ENCODE results near the gene KHSRP.

The KHSRP gene

GRCh38 chr19:6424195-6424938 lies at the start of gene KHSRP:
KHSRP (minus strand) TSS chr19:6424811; CDS start chr19:6424701, 110 bp downstream.
- peak; percentile 34 for DNase-seq (ENCODE audit: low spot score)

GRCh38 chr19:6473647-6474046 lies 49.0 kb upstream of the KHSRP start:
- DNase-seq (ENCODE audit: low spot score): no peak

- DNase-seq (ENCODE audit: low spot score): no peak
Observed at GRCh38 chr19:6472713-6473112, 48.1 kb upstream of the KHSRP start.

- no peak for DNase-seq (ENCODE audit: low spot score)
Observed at GRCh38 chr19:6471076-6471475, 46.5 kb upstream of the KHSRP start.

GRCh38 chr19:6470173-6470572 lies 45.6 kb upstream of the KHSRP start:
- DNase-seq (ENCODE audit: low spot score): no peak

- DNase-seq (ENCODE audit: low spot score): no peak
Observed at GRCh38 chr19:6467384-6467783, 42.8 kb upstream of the KHSRP start.

DNA sequence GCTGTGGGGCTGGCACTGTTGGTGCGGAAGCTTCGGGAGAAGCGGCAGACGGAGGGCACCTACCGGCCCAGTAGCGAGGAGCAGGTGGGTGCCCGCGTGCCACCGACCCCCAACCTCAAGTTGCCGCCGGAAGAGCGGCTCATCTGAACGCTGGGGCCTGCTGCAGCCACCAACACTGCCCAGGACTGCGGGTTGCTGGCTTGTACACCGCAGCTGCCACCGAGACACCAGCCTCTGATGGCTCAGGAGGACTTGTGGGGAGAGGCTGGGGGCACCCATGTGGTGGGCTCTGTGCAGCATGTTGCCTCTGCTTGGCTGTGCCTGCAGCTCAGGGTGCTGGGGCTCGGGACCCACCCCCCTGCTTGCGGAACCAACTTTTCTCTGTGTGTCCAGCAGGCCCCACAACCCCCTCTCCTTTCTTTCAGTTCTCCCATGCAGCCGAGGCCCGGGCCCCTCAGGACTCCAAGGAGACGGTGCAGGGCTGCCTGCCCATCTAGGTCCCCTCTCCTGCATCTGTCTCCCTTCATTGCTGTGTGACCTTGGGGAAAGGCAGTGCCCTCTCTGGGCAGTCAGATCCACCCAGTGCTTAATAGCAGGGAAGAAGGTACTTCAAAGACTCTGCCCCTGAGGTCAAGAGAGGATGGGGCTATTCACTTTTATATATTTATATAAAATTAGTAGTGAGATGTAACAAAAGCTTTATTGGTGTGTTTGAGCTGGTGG lies 42.1 kb upstream of the KHSRP start:
- no peak for DNase-seq (ENCODE audit: low spot score)

DNA sequence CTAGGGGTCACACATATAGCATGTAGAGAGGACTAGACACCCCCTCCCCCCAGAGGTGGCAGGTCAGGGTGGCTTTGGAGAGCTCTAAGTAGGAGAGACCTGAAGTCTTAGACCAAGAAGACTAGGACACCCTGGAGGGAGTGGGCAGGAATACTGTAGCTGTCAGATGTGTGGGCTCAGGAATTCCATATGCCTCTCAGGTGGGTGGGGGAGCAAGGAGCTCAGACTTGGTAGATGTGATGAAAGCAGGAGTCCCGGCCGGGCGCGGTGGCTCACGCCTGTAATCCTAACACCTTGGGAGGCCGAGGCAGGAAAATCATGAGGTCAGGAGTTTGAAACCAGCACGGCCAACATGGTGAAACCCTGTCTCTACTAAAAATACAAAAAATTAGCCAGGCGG lies 41.1 kb upstream of the KHSRP start:
- no peak for DNase-seq (ENCODE audit: low spot score)

DNA sequence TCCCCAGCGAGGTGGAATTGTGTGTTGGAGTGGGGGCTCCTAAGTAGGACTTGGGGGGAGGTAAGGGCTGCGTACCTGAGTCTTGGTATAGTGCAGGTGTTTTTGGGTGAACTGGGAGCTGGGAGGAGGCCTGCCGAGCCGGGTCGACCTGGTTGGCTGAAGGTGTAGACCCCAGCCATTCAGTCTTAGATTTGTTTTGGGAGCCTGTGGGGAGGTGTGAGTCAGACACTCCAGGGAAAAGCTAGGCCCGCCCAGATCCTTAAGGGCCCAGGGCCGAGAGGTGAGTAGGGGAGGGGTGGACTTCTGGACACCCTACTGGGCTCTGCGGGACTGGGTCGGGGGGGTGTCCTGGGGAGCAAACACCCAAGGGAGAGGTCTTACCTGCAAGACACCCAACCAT lies 40.4 kb upstream of the KHSRP start:
- no peak for DNase-seq (ENCODE audit: low spot score)

DNA sequence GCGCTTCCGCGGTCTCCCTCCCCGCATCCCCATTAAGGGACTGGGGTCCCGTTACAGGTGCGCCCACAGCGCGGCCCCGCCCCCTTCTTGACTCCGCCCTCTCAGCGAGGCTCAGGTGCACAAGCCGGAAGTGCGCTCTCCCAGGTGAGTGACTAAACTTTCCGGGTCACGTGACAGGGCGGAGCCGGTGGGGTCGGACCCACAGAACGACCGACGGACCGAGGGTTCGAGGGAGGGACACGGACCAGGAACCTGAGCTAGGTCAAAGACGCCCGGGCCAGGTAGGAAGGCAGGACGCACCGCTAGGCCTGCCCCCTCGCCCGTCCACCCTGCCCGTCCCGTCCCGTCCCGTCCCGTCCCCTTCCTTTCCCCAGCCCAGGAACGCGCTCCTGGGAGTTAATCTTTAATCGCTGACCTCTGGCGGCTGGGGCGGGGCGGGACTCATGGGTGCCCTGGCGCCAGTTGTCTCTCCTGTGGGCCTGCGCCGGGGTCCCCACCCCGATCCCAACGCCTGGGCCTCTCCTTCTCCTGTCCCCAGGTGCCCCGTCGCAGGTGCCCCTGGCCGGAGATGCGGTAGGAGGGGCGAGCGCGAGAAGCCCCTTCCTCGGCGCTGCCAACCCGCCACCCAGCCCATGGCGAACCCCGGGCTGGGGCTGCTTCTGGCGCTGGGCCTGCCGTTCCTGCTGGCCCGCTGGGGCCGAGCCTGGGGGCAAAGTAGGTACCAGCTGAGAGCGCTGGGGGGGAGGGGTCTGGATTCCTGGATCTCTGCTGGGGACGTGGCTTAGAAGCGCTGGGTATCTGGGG lies 39.7 kb upstream of the KHSRP start, which contains the start of gene CRB3:
TSS of gene CRB3 (plus strand) at position 202 of the 804 bp plus-strand sequence. CDS start at position 633, 431 bp downstream.
- DNase-seq (ENCODE audit: low spot score): no peak

DNA sequence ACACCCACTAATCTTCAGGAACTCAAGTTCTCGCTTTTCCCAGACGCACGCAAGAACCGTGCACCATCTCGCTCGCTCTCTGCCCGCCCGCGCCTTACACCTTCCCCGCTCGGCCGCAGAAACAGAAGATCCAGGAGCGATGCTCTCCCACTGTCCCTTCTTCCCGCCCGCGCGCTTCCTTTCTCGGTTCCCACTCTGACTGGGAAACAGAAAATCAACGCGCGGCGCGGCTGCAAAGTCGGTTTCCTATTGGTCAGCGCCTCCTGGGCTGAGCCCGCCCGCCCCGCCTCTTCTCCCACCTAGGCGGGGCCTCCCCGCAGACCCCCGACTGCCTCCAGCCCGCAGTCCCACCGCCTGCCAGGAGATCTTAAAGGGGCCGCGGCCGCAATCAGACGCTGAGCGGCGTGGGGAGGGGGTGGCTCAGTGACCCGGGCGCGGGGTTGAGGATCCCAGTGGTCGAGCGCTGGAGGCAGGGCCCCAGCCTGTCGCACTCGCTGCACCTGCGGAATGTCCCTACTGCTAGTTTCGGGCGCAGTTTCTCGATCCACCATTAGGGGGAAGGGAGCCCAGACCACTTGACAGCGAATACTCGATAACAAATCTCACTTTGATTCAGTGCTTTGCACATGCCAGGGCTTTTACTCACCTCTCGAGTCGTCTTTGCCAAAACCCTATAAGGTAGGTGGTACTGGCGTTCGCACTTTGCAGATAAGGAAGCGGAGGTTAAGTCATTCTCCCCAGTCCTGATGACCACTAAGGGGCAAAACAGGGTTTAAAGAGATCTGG lies 35.7 kb upstream of the KHSRP start:
- peak; percentile 97 for DNase-seq (ENCODE audit: low spot score)

DNA sequence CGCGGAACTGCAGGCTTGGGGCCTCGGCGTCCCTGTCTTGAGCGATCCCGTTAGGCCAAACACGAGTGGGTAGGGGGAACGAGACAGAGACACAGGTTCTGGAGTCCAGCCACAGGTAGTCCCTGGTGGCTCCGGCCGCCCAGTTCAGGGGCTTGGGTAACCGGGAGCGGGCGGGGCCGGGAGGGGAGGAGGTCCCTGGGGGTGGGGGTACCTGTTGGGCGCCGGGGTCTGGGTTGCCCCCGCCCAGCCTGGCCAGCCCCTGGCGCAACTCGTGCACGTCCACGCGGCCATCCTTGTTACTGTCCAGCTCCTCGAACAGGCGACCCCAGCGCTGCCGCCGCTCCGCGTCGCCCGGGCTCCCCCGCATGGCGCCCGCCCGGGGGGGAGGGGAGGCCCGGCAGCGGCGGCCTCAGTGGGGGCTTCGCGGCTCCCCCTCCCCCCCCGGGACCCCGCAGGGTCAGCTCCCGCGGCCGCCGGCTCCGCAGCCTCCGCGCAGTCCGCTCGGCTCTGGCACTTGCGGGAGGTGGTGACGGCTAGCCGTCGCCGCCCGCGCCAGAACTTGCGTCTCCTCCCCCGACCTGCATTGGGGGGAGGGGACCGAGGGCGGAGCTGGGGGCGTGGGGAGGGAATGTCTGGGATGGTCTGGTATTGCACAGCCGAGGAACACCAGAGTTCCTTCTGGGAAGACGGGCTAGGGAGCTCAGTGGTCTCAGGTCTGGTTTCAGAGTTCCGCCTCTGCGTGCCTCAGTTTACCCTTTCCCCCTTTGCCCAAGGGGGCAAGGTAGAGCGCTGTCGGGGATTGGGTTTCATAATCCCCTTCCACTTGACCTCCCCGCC lies 34.9 kb upstream of the KHSRP start, which contains the start of gene SLC25A23:
TSS of gene SLC25A23 (minus strand) at position 531 of the 837 bp plus-strand sequence. CDS start at position 367, 164 bp downstream.
- DNase-seq (ENCODE audit: low spot score): peak; percentile 78

- DNase-seq (ENCODE audit: low spot score): no peak
Observed at GRCh38 chr19:6458695-6459261, 34.2 kb upstream of the KHSRP start.

- no peak for DNase-seq (ENCODE audit: low spot score)
Observed at GRCh38 chr19:6457958-6458694, 33.5 kb upstream of the KHSRP start.

DNA sequence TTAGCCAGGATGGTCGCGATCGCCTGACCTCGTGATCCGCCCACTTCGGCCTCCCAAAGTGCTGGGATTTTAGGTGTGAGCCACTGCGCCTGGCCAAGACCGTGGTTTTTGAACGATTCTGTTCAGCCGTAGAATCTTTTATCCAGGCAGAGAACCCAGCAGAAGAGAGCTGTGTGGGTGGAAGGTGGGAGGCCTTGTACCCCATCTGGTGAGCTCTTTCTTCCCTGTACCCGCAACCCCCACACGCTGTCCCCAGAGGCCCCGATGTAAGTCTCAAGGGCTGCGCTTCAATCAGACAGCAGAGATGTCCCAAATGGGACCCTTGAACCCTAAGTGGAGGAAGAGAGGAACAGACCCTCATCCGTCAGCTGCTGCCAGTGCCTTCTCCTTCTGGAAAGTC lies 31.3 kb upstream of the KHSRP start:
- DNase-seq (ENCODE audit: low spot score): no peak

- no peak for DNase-seq (ENCODE audit: low spot score)
Observed at GRCh38 chr19:6453951-6454565, 29.4 kb upstream of the KHSRP start.

- DNase-seq (ENCODE audit: low spot score): no peak
Observed at GRCh38 chr19:6452899-6453298, 28.3 kb upstream of the KHSRP start.

DNA sequence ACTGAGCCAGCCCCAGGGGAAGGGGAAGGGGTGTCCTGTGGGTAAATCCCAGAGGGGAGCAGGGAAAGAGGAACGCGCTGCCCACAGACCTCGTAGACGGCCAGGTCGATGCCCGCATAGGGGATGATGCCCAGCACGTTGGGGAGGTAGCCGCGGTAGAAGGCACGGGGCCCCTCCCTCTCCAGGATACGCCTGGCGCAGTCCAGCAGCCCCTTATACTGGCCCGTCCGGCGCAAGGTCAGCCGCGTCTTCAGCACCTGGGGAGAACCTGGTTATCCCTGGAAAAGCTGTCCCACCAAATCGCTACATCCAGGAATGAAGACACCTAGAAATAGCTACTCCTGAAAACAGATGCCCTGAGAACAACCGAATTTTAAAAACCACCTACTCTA lies 27.6 kb upstream of the KHSRP start:
- no peak for DNase-seq (ENCODE audit: low spot score)

DNA sequence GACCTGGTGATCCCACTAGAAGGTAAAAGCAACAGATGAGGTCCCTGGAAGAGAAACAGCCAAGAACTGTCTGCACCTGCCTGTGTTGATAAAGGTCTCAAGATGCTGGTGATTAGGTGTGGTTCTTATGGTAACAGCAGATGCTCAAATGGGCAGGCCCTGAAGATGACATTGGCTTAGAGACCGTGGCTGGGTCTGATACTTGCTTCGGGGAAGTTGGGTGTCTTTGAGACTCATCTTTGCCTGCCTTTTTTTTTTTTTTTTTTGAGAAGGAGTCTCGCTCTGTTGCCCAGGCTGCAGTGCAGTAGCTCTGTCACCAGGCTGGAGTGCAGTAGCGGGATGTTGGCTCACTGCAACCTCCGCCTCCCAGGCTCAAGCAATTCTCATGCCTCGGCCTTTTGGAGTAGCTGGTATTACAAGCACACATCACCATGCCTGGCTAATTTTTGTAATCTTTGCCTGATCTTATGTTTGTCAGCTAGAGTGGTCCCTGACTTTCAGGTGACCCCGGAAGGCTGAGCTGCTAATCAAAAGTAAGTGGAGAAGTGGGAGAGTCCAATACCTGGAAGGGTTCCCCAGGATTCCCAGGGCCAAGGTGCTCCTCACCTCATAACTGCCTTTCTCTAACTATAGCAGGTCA lies 27.1 kb upstream of the KHSRP start:
- DNase-seq (ENCODE audit: low spot score): no peak
